Kidney epithelial cell (primary cell): Measurements from ENCODE around the gene CD300A. TPM values are rescaled to one million over a fixed set of nuclear protein-coding genes. Genes with fewer than 3 reads are reported as not detected.

Source experiments
- DNase-seq: peaks from one replicate; pipeline ENCODE4 v3.0.0-alpha.2; 2010; ENCODE audit warnings: low read depth
- H3K27me3 ChIP-seq: 2 replicates; pipeline ENCODE4 v1.6.0; 2011; ENCODE audit warnings: low read length; ENCODE audit not compliant: control insufficient read depth, insufficient read depth
- H3K36me3 ChIP-seq: 2 replicates; pipeline ENCODE4 v1.5.1; 2011; ENCODE audit warnings: low read length; ENCODE audit not compliant: control insufficient read depth, insufficient read depth
- H3K4me3 ChIP-seq: 2 replicates; pipeline ENCODE4 v1.5.1; 2011; ENCODE audit warnings: low read depth, mild to moderate bottlenecking, control low read depth, low read length
- CTCF ChIP-seq: IDR thresholded peaks from 2 replicates; pipeline ENCODE4 v1.5.1; 2011; ENCODE audit warnings: mild to moderate bottlenecking, moderate library complexity, low read length, control low read depth, inconsistent platforms; ENCODE audit not compliant: insufficient read depth, poor library complexity, severe bottlenecking
- total RNA-seq: library from RNA; depleted of rRNA; stranded (reverse); fragments of >200 nt; gene quantifications from 2 replicates; pipeline ENCODE4 v1.2.3, GENCODE V29; 2015

Gene CD300A
- total RNA-seq, 1 donor from 2014 or later, result not detected

DNA sequence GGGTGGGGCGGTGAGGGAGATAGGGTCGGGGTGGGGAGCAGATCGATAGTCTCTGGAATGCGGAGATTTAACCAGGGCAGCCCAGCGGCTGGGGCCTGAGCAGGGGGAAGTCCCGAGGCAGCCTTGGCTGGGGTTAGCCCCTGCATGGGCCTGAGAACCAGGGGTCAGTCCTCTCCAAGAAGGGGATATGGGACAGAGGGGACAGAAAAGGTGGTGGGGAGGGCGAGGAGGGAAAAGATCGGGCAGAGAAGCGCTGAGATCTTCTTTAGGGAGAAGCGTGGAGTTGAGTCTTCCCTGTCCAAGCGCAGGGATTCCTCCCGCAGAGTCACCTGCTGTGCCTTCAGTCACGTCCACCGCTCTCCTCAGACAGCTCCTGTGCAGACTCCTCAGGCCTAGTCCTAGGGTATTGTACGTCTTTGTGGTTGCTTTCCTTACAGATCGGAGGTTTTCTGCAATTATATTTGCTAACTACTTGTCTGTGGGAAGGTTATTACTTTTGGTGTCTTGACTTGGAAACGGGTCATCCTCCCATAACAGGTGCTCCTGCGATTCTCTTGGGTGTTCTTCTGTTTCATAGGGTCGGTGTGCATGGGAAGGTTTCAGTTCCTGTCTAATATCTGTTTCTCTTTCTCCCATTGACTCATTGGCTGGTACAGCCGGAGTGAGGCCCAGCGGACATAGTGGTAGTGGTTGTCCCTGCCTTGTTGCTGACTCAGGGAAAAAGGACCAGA is 952 bp downstream of the CD300A start:
- Histone ChIP-seq H3K4me3 (no peak overlapping the region), H3K36me3 (no peaks in the 10 kb centered on the region), H3K27me3 (peaks cover 17% of the 10 kb centered on the region)
- no peak for DNase-seq
- TF ChIP-seq CTCF, result no peak

GRCh38 chr17:74471341-74471740 is 4.9 kb downstream of the CD300A start:
- peaks cover 12% of the 10 kb centered on the region for H3K27me3 ChIP-seq
- DNase-seq, result no peak
- H3K36me3 ChIP-seq, result no peaks in the 10 kb centered on the region
- H3K4me3 ChIP-seq, result no peak overlapping the region
- TF ChIP-seq CTCF, result no peak

GRCh38 chr17:74472890-74473289 is 6.5 kb downstream of the CD300A start:
- no peak for DNase-seq
- TF ChIP-seq CTCF, result no peak
- Histone ChIP-seq H3K4me3 (no peak overlapping the region), H3K36me3 (no peaks in the 10 kb centered on the region), H3K27me3 (peaks cover 2% of the 10 kb centered on the region)

DNA sequence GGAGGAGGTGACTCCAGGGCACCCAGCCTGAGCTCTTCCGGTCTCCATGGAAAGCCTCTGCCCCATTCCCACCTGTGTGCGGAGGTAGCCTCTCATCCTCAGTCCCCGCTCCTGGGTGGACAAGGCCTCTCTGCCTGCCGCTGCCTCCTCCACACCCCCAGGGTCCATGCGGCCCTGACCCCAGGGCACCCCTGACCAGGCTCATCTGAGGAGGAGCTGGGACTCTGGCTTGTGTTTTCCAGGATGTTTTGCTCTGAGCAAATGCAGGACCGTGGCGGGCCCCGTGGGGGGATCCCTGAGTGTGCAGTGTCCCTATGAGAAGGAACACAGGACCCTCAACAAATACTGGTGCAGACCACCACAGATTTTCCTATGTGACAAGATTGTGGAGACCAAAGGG is 6.9 kb downstream of the CD300A start:
- no peak overlapping the region for H3K4me3 ChIP-seq
- TF ChIP-seq CTCF, result no peak
- DNase-seq, result no peak
- peaks cover 2% of the 10 kb centered on the region for H3K27me3 ChIP-seq
- H3K36me3 ChIP-seq, result no peaks in the 10 kb centered on the region

DNA sequence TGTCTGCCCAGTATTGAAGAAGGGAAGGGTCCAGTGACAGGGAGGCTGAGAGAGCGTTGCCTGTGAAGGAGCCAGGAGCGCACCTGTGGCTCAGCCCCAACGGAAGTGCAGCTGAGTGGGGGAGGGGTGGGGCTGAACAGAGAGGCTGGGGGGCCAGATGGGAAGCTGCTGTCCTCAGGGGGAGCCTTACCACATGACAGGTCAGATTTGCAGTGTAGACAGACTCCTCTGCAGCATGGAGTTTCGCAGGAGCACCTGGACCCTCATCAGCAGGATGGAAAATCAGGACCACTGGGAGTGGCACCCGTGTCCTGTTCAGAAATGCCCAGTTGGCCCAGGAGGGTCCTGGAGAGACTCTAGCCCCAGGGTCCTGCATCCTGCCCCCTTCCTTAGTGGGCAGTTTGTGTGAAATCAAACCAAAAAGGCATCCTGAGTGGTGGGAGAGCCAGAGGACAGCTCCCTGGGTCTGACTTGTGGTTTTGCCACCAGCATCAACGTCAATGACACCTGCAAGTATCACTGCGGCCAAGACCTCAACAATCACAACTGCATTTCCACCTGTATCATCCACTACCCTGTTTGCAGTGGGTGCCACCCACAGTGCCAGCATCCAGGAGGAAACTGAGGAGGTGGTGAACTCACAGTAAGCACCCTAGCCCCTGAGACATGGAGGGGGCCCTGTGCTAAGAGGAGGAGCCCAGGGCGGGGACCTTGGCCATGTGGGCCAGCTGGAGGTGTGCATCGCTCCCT is 7.8 kb downstream of the CD300A start:
- no peak for DNase-seq
- H3K4me3 ChIP-seq, result no peak overlapping the region
- no peaks in the 10 kb centered on the region for H3K36me3 ChIP-seq

More for the DNA sequence above, 7.8 kb downstream of the CD300A start:
- H3K27me3 ChIP-seq, result peaks cover 2% of the 10 kb centered on the region
- TF ChIP-seq CTCF, result no peak
